GM21717 (cell line): ENCODE data around the gene MALRD1.

Experiments
- ATAC-seq: cut with Tn5 transposase; IDR thresholded peaks from one replicate; pipeline ENCODE4 v1.9.1; 2021; ENCODE audit warnings: mild to moderate bottlenecking, moderate library complexity; ENCODE audit not compliant: unreplicated experiment

The MALRD1 gene

GRCh38 chr10:19329475-19329874 is 280.9 kb downstream of the MALRD1 start:
- no peak for ATAC-seq

DNA sequence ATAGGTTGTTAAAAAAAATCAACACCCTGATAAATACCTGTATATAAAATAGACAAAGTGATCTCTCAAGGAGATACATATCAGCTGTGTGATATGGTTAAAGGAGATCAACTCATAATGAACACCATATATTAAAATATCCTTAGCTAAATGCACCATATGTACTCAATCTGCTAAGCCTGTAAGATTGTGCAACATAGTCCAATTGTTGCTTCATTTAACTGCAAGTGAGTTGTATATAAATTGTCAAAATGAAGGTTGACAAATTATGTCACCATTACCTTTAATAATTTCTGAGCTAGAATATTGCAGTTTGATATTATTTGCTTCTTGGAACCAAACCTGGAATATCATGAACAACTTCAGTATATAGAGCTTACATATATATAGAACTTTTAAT is 283.7 kb downstream of the MALRD1 start:
- ATAC-seq, result no peak

DNA sequence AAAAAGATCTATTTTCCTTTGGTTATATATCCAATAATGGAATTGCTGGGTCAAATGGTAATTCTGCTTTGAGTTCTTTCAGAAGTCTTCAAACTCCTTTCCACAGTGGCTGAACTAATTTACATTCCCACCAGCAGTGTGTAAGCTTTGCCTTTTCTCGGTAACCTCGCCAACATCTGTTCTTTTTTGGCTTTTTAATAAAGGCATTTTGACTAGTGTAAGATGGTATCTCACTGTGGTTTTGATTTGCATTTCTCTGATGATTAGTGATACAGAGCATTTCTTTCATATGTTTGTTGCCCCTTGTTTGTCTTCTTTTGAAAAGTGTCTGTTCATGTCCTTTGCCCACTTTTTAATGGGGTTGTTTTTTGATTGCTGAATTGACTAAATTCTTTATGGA is 285.0 kb downstream of the MALRD1 start:
- ATAC-seq, result no peak

GRCh38 chr10:19347621-19348020 is 299.0 kb downstream of the MALRD1 start:
- ATAC-seq, result no peak

DNA sequence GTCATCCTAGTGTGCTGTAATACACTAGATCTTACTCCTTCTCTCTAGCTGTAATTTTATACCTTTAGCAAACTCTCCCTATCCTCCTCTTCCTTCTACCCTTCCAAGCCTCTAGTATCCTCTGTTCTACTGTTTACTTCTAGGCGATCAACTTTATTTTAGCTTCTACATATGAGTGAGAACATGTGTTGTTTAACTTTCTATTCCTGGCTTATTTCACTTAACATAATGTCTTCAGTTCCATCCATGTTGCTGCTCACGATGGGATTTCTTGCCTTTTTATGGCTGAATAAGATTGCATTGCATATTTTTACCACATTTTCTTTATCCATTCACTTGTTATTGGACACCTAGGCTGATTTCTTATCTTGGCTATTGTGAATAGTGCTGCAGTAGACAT is 318.6 kb downstream of the MALRD1 start:
- no peak for ATAC-seq

GRCh38 chr10:19373988-19374387 is 325.4 kb downstream of the MALRD1 start:
- ATAC-seq, result no peak

- ATAC-seq, result no peak
Observed at GRCh38 chr10:19385846-19386450, 337.3 kb downstream of the MALRD1 start.

GRCh38 chr10:19408924-19409323 is 360.3 kb downstream of the MALRD1 start:
- ATAC-seq, result no peak

GRCh38 chr10:19411119-19411518 is 362.5 kb downstream of the MALRD1 start:
- ATAC-seq, result no peak

- ATAC-seq, result no peak
Observed at GRCh38 chr10:19412531-19412930, 363.9 kb downstream of the MALRD1 start.

DNA sequence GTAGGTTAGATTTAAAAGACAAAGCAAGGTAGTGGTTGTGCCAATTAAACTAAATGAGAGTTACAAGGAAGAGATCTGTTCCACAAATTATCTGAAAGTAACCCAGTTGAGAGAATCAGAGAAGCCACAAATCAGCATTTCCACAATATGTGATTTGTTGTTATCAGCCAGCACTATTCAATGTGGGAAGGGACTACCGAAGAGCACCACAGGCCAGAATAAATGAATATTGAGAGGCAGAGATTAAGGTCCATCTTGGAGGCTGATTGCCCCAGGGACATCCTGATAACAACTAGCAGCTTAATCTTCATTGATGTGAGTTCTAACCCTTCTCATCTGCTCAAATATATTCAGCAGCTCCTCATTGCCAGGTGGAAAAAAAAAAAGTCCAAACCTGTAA is 367.6 kb downstream of the MALRD1 start:
- ATAC-seq, result no peak

DNA sequence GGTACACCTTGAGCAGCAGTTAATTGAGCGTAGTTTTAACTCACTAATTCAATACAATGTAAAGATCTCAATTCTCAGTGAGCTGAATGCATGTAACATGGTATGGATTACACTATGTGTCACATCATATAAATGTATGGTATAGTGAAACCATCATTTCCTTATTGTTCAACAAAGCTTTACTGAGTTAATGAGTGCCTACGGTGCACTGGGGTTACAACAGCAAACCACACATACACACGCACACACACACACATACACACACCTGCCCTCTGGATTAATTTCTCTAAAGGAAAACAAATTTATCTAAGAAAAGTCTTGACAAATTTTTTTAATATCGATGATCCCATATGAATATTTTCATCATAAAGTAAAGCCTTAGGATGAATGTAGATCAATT is 369.1 kb downstream of the MALRD1 start:
- ATAC-seq, result no peak

GRCh38 chr10:19421674-19422073 is 373.1 kb downstream of the MALRD1 start:
- no peak for ATAC-seq

DNA sequence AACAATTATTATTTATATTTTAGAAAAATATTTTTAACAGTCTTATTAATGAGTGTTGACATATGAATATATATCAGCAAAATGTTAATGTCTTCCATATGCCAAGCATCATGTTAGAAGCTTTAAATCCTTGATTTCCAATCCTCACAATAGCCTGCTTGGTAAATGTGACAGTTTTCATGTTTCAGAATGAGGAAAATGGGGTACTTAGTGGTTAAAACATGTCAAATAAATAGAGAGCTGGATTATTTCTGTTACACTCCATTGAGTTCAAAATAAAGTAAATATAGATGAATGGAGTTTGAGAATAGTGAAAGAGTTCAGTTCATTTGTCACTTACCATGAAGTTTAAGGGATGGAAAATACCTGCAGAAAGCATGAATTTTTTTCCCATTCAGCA is 377.4 kb downstream of the MALRD1 start:
- ATAC-seq, result no peak

- ATAC-seq, result no peak
Observed at GRCh38 chr10:19431622-19432351, 383.2 kb downstream of the MALRD1 start.

DNA sequence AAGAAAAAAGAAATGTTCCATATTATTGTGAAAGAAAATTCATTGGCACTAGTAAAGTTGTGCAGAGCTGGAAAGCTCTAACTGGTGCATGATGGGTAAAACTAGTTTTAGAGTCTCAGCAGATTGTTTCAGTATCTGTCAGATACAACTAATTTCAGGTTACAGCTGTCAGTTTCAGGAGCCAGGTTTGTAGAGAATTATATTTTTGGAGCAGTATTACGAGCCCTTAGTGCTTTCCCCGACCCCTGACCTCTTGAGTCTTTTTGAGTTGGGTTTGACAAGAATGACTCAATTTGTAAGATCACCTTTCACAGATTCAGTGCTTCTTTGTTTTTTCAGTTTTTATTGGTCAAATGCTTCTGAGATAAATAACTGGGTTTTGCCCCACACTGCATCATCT is 401.3 kb downstream of the MALRD1 start:
- ATAC-seq, result no peak

DNA sequence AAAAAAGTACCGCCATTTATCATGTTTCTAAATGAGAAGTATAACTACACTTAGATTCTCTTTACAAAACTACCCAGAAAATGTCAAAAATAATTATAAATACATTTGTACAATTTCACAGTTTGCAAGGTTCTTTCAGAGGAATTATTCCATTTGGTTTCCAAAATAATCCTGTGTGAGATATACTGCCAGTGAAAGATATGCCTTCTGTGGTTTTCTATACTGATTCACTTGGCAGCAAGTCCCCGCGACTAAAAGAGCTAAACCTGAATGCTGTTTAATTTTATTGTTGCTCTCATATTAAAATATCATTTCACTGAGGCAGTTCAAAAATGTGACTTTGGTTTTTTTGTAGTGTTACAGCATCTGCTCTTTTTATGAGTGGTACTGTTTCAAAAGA is 402.8 kb downstream of the MALRD1 start:
- ATAC-seq, result no peak

DNA sequence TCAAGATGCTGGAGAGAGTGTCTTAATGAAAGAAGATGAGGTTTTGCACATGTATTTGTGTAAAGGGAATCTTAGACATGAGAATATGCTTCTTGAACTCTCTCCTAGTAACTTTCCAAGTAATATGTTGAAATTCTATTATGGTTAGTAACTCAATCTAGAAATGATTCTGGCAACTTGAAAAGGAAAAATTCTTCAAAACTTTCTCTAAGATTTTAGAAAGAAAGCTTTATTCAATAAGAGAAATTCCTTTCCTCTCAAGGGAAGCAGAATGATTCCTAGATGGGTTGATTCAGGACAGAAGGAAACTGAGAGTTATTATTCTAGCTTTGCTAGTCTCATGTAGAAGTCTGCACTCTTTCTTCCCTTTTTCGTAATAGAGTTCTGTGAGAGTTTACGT is 403.3 kb downstream of the MALRD1 start:
- ATAC-seq, result no peak

- no peak for ATAC-seq
Observed at GRCh38 chr10:19453967-19454366, 405.4 kb downstream of the MALRD1 start.

GRCh38 chr10:19461588-19461987 is 413.0 kb downstream of the MALRD1 start:
- no peak for ATAC-seq

GRCh38 chr10:19466709-19467108 is 418.1 kb downstream of the MALRD1 start:
- no peak for ATAC-seq

- no peak for ATAC-seq
Observed at GRCh38 chr10:19468413-19468812, 419.8 kb downstream of the MALRD1 start.

GRCh38 chr10:19469521-19469920 is 420.9 kb downstream of the MALRD1 start:
- ATAC-seq, result no peak
